Activated CD4-positive, alpha-beta T cell treated with anti-CD3 and anti-CD28 coated beads, Interleukin-2, Interleukin-6, amounts not matched to agents 100 ng/mL and 50 ng/mL, durations not matched to agents 16 hours and 8 hours (primary cell): ENCODE data around the gene BCOR.

ENCODE experiments used
- DNase-seq: peaks from one replicate; pipeline ENCODE4 v3.0.0-alpha.2; 2020

The BCOR gene

GRCh38 chrX:40111868-40112267 is 14.1 kb upstream of the BCOR start:
- no peak for DNase-seq

- DNase-seq = peak; percentile 50
These were observed 11.7 kb upstream of the BCOR start for GRCh38 chrX:40109288-40110008.

- DNase-seq = peak; percentile 61
These were observed 11.2 kb upstream of the BCOR start for GRCh38 chrX:40108959-40109287.

- DNase-seq = no peak
These were observed 10.6 kb upstream of the BCOR start for GRCh38 chrX:40108162-40108958.

GRCh38 chrX:40107291-40108161 is 9.8 kb upstream of the BCOR start:
- no peak for DNase-seq

- DNase-seq = no peak
These were observed 9.0 kb upstream of the BCOR start for GRCh38 chrX:40106676-40107290.

- peak; percentile 76 for DNase-seq
These were observed 8.3 kb upstream of the BCOR start for GRCh38 chrX:40105835-40106675.

- no peak for DNase-seq
These were observed 7.5 kb upstream of the BCOR start for GRCh38 chrX:40104985-40105834.

- peak; percentile 60 for DNase-seq
These were observed 6.8 kb upstream of the BCOR start for GRCh38 chrX:40104630-40104984.

- DNase-seq = no peak
These were observed 6.0 kb upstream of the BCOR start for GRCh38 chrX:40103565-40104323.

- DNase-seq = no peak
These were observed 4.9 kb upstream of the BCOR start for GRCh38 chrX:40102393-40103381.

GRCh38 chrX:40101430-40101802 is 3.7 kb upstream of the BCOR start:
- no peak for DNase-seq

GRCh38 chrX:40100537-40101429 is 3.0 kb upstream of the BCOR start:
- no peak for DNase-seq

- no peak for DNase-seq
These were observed 2.4 kb upstream of the BCOR start for GRCh38 chrX:40100141-40100536.

GRCh38 chrX:40099055-40099958 is 1.5 kb upstream of the BCOR start:
- DNase-seq = peak; percentile 77

GRCh38 chrX:40098264-40099054 is 701 bp upstream of the BCOR start:
- peak; percentile 72 for DNase-seq
